DMS53 treated with DMSO at 0.1 percent for 48 hours (cell line): Measurements from ENCODE around the gene ERAS.

ENCODE experiments used
- DNase-seq: peaks from one replicate; lab custom pipeline; 2025; ENCODE audit not compliant: unreplicated experiment; lab: John Stamatoyannopoulos, UW

Gene ERAS, protein sequence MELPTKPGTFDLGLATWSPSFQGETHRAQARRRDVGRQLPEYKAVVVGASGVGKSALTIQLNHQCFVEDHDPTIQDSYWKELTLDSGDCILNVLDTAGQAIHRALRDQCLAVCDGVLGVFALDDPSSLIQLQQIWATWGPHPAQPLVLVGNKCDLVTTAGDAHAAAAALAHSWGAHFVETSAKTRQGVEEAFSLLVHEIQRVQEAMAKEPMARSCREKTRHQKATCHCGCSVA

DNA sequence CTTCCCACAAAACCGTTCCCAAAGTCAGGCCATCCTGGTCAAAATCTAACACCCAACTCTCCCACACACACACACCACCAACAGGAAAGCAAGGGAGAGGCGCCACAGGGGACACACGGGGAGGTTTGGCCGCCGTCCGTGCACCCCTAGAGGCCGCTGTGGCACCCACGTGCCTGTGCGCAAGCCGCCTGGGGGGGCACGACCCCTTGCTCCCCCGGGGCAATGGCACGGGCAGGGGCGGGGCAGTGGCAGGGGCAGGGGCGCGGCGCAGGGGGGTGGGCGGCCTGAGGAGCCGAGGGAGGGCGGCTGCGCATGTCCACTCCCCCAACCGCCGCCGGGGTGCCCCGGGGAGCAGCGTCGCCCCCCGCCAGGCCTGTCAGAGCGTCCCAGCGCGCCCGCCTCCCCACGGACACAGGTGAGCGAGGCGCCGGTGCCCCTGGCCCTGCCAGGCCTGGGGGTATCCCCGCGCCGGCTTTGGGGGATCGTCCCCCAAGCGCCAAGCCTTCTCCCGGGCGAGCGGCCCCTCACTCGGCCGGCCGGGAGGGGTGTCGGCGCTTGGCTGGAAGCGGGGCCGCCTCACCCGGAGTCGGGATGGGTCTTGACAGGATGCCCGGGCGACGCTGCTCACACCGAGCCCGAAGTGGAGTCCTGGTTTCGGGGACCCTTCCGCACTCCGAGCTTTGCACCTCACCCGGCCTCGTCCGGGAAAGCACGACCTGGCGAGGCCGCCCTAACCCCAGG, at the start of gene ERAS:
Gene ERAS (plus strand): TSS at position 379 of the 741 bp plus-strand sequence. CDS start 2,611 bp downstream, outside the sequence.
- DNase-seq = no peak

DNA sequence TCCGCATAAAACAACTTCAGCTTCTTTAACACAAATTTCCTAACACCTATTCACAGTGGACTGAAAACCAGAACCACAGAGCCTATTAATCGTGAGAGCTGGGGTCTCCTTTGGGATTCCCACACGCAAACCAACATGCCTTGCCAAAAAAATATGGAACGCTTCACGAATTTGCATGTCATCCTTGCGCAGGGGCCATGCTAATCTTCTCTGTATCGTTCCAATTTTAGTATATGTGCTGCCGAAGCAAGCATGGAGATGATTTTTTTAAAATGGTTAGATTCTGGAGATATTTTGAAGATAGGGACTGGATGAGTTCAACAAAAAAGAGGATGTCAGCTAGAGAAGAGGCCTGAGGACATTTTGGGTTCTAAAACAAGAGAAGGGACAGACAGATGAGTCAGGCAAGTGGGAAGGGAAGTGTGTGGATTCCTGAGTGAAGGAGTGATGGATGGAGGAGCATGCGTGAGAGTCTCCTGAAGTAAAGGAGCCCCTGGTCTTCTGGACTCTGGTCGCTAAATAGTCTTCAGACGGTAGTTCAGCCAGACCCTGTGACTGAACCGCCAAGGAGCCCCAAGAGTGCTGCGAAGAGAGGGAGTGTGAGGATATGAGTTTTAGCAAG, 49.4 kb upstream of the ERAS start:
- no peak for DNase-seq

DNA sequence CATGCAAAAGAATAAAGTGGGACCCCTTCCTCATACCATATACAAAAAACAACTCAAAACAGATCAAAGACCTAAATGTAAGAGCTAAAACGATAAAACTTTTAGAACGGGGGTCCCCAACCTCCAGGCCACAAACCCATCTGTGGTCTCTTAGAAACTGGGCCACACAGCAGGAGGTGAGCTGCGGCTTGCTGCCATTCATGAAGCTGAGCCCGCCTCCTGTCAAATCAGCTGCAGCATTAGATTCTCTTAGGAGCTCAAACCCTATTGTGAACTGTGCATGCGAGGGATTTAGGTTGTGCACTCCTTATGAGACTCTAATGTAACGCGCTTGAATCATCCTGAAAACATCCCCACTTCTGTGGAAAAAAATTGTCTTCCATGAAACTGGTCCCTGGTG, 46.9 kb upstream of the ERAS start:
- no peak for DNase-seq

- DNase-seq = no peak
Observed at GRCh38 chrX:48781705-48782104, 44.6 kb upstream of the ERAS start.

DNA sequence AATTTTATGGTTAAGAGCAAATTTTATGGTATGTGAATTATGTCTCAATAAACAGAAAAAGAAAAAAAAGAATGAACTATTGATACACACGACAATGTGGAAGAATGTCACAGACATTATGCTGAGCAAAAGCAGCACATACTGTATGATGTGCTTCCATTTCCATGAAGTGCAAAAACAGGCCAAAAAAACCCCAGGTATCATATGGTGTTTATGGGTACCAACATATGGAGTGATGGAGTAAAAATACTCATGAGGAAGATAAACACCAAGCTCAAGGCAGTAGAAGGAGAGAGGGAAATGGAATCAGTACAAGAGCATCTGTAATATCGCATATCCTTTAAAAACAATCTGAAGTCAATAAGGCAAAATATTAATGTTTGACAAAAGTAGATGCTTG, 44.1 kb upstream of the ERAS start:
- no peak for DNase-seq

DNA sequence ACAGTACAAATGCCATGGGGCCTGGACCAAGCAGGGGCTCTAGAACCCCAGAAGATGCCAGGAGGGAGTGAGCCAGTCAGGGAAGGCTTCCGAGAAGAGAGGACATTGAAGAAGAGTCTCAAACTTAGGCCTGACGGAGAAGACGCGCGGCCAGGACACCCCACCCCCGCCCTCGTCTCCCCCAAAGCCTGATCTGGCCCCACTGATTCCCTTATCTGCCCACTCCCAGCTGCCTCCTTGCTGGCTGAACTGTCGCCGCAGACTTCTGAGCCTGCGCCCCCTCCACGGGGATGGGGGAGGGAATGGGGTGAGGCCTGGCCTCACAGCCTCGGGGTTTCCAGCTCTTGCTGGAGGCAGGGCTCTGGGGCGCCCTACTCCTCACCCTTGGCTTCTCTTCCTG, 43.5 kb upstream of the ERAS start:
- DNase-seq = no peak

DNA sequence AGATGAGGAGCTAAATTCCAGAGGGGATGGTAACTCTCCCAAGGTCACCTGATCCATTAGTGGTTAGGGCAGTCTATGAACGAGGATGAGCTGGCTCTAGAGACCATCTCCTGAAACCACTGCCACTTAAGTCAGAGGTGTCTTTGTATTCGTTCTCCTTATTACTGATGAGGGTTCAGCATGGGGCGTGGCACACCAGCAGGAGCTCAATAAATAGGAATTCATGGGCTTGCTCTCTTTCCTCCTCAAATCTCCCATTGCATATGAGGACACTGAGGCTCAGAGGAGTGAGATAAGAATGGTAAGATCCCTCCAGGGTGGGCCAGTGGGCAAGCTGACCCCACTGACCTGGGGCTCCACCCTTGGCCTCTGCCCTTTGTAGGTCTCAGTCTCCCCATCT, 41.6 kb upstream of the ERAS start:
- DNase-seq = no peak

GRCh38 chrX:48785186-48785539, 41.1 kb upstream of the ERAS start:
- no peak for DNase-seq

DNA sequence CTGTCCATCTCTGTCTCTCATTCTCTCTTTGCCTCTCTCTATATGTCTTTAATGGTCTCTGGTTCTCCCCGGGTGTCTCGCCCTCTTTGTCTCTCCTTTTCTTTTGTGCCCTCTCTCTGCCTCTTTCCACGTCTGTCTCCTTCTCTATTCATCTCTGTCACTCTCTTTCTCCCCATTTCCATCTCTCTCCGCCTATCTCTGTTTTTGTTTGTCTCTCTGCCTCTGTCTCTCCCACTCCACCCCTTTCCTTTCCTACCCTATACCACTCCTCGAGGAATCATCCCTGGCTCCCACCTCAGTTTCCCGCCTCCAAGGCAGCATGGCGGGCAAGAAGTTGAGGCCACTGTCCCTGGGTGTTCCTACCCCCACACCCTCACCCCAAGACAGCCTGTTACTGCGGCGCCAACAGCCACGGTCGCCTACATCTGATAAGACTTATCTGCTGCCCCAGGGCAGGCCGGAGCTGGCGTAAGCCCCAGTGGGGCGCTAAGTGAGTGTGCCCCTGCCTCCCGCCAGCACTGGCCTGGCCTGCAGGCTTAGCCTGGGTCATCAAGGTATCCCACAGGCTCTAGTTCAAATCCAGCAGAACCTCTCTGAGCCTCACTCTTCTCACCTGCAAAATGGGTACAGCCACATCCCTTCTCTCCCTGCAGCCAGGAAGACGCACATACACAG, 40.6 kb upstream of the ERAS start:
- DNase-seq = no peak

GRCh38 chrX:48786341-48786800, 39.9 kb upstream of the ERAS start, which contains the start of gene GATA1:
Gene GATA1 (plus strand): TSS chrX:48786590. CDS start chrX:48791110, 4,520 bp downstream.
- DNase-seq = no peak

DNA sequence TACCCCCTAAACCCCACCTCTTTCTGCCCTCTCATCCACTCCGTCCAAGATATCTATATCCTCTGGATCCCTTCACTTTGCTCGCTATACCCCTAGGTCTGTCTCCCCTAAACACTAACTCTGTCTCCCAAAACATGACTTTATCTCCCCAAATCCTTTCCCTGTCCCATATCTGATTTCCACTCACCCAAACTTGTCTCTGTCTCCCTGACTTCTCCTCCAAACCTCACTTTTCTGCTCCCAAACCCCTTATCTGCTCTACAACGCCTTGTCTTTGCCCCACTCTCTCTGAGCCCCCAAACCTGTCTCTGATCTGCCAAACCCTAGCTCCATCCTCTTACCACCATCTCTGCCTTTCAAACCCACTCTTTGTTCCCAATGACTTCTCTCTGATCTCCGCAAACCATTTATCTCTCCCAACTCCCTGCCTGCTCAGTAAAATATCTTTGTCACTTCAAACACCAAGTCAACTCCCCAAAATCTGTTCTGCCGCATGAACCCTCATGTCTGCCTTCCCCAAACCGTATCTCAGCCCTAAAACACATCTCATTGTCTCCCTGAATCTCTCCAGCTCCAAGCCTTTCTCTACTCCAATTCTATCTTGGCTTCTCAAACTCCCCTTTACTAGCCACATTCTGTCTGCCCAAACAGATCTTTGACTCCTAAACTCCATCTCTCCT, 39.3 kb upstream of the ERAS start:
- no peak for DNase-seq

DNA sequence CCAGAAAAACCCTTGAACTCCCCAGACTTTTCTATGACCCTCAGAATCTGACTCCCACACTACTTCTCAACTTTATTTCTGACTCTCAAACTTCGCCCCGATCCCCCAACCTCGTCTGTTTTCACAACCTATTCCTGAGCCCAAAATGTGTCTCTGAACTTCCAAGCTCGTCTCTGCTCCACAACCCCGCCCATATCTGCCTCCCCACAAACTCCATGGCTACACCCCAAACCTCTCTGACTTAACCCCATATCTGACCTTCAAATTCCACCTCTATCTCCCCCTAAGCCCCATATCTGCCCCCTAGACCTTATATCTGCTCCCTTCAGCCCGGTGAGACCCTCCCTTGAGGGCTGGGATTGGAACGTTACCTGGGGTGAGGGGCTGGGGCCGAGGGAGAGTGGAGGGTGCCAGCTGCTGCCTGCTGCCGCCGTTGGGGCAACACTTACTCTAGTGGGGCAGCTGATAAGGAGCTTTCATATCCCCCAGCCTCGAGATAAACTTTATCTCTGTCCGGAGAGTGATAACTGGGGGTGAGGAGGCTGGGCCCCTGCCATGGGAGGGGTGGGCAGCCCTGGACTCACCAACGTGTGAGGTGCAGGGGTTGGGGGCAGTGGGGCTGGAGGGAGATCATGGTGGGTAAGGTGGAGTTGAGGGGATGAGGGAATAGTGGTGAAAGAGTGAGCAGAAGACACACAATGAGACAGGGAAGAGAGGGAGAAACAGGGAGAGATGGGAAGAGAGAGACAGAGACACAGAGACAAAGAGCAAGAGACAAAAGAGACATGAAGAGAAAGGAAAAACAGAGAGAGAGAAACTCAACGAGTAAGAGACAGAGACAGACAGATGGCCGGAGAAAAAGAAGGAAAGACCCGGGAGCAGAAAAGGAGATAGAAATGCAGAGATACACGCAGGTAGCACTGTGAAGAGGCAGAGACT, 38.5 kb upstream of the ERAS start:
- no peak for DNase-seq

DNA sequence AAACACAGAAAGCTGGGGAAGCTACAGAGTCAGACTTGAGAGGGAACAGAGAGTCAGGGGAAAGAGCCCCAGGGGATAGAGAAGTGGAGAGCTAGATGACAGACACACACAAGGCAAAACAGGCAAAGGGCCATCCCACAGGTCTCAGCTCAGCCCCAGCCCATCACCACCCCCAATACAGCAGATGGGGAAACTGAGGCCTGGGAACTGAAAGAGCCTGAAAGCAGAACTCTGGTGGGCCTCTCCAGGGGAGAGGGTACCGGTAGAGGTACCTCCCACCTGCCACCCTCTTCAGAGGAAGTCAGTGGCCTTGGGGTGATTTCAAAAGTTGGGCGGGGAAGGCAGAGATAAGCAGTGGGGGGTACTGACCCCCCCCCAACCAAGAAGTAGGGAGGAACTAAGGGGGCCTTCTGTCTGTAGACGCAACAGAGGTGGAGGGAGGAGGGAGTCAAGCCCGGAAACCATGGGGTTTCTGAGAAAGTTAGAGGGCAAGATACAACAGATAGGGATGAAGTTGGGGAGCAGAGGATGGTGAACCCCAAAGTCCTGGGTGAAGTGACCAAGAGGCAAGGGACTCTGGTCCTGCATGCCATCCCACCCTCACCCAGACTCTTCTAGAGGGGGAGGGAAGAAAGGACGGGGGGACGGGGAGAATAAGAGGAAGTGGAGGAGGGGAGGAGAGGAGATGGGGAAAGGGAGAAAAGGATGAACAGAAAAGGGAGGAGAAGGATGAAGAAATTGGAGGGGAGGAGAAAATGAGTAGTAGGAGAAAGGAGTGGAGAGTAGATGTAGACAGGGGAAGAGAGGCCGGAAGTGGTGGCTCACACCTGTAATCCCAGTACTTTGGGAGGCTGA, 36.7 kb upstream of the ERAS start:
- DNase-seq = no peak

DNA sequence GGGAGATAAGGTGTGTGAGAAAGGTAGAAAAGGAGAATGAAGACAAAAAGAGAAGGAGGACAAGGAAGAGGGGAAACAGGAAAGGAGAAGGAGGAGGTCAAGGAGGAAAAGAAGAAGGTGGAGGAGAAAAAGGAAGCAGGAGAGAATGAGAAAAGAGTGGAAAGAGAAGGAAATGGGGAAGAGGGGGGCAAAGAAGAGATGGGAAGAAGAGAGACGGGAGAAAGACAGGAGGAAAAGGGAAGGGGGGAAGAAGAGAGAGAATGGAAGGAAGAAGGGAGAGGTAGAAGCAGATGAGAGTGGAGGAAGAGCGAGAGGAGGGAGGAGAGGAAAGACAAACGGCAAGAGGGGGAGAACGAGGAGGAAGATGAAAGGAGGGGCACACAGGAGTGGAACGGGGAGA, 35.8 kb upstream of the ERAS start:
- no peak for DNase-seq

GRCh38 chrX:48791063-48791820, 35.1 kb upstream of the ERAS start:
- DNase-seq = no peak

GRCh38 chrX:48792219-48792618, 34.1 kb upstream of the ERAS start:
- no peak for DNase-seq

- no peak for DNase-seq
Observed at GRCh38 chrX:48793935-48794334, 32.4 kb upstream of the ERAS start.

DNA sequence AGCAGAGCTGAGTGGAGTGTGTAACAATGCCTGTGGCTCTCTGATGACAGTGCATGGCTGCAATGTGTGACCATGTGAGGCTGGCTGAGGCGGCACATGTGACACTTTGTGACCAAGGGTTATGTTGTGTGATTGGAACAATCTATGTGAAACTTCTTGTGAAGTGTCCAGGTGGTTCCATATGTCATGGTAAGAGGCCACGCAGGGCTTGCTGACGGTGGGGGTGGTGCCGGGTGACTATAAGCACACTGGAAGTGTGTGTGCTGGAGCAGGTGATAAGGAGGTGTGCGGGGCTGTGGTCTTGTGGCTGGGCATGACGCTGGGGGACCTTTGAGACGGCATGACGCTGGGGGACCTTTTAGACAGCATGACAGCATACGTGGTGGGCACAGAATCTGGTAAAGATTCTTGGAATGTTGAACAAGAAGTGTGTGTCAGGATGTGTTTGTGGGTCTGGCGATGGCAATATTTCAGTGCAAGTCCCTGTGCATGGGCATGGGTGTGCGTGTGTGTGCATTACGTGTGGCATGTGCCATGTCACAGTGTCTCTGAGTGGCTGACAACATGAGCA, 31.9 kb upstream of the ERAS start:
- no peak for DNase-seq
